ENCODE measurements around the gene LLGL2.
"Not testable (repeated sequence)": the region's sequence is repeated elsewhere in the genome, so short reads cannot be mapped to it uniquely, and the experiment has no call there.

Gene LLGL2, protein sequence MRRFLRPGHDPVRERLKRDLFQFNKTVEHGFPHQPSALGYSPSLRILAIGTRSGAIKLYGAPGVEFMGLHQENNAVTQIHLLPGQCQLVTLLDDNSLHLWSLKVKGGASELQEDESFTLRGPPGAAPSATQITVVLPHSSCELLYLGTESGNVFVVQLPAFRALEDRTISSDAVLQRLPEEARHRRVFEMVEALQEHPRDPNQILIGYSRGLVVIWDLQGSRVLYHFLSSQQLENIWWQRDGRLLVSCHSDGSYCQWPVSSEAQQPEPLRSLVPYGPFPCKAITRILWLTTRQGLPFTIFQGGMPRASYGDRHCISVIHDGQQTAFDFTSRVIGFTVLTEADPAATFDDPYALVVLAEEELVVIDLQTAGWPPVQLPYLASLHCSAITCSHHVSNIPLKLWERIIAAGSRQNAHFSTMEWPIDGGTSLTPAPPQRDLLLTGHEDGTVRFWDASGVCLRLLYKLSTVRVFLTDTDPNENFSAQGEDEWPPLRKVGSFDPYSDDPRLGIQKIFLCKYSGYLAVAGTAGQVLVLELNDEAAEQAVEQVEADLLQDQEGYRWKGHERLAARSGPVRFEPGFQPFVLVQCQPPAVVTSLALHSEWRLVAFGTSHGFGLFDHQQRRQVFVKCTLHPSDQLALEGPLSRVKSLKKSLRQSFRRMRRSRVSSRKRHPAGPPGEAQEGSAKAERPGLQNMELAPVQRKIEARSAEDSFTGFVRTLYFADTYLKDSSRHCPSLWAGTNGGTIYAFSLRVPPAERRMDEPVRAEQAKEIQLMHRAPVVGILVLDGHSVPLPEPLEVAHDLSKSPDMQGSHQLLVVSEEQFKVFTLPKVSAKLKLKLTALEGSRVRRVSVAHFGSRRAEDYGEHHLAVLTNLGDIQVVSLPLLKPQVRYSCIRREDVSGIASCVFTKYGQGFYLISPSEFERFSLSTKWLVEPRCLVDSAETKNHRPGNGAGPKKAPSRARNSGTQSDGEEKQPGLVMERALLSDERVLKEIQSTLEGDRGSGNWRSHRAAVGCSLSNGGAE

DNA sequence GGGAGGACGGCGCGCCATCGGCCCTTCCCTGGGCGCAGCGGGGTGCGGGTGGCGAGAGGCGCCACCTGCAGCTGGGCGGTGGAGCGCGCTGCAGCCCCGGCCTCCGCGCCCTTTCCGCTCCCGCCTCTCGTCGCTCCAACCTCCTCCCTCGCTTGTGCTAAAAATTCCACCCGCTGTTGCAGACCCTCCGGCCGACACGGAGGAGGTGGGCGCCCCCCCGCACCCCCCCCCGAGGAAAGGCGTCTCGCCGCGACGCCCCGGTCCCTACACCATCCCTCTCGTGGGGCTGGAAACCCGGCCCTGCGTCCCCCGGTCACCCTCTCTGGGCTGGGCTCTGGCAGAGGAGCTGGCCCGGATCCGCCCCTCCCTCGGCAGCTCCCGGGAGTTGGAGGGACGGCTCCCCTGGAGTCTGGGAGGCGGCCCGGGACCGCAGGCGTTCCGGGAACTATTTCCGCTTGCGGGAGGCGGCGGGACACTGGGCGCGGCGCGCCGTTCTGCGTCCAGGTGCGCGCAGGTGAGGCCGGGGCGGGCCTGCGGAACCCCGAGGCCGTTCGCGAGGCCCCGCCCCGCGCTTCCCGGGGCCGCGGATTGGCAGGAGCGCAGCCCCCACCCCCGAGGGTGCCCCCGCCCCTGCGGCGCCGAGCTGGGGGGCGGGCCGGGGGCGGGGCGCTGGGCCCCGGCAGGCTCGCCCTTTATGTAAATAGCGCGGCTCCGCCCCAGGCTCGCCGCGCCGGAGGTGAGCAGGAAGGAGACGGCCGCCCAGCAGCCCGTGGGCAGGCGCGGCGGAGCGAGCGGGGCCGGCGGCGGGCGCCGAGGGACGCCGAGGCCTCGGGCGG lies at the start of gene LLGL2:
LLGL2 (plus strand) TSS at position 728 of the 836 bp plus-strand sequence. CDS start 17,730 bp downstream, outside the sequence.
- TF ChIP-seq, protein P1, sequence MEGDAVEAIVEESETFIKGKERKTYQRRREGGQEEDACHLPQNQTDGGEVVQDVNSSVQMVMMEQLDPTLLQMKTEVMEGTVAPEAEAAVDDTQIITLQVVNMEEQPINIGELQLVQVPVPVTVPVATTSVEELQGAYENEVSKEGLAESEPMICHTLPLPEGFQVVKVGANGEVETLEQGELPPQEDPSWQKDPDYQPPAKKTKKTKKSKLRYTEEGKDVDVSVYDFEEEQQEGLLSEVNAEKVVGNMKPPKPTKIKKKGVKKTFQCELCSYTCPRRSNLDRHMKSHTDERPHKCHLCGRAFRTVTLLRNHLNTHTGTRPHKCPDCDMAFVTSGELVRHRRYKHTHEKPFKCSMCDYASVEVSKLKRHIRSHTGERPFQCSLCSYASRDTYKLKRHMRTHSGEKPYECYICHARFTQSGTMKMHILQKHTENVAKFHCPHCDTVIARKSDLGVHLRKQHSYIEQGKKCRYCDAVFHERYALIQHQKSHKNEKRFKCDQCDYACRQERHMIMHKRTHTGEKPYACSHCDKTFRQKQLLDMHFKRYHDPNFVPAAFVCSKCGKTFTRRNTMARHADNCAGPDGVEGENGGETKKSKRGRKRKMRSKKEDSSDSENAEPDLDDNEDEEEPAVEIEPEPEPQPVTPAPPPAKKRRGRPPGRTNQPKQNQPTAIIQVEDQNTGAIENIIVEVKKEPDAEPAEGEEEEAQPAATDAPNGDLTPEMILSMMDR (IDR thresholded peaks at IDR 0.05; ENCODE audit: insufficient read depth, low read length, missing control alignments), result peak; percentile 15
- ChIA-PET POLR2A (interaction anchor here (0.6 to 0.9 kb wide), 3 partner anchors 9 to 207 kb away, joined by 3 to 6 read pairs (median 4); partner anchors contain the start of gene TSEN54), CTCF (interaction anchor here (1.0 to 1.3 kb wide), 6 partner anchors 9 to 224 kb away, joined by 3 to 5 read pairs (median 4); partner anchors contain the start of genes SMIM5 and TSEN54)
- peak within 1 kb of the TSS; percentile 51 for H3K4me3 ChIP-seq (ENCODE audit: low read depth, low read length)
- no peak for DNase-seq (ENCODE audit: low read depth, low spot score)

DNA sequence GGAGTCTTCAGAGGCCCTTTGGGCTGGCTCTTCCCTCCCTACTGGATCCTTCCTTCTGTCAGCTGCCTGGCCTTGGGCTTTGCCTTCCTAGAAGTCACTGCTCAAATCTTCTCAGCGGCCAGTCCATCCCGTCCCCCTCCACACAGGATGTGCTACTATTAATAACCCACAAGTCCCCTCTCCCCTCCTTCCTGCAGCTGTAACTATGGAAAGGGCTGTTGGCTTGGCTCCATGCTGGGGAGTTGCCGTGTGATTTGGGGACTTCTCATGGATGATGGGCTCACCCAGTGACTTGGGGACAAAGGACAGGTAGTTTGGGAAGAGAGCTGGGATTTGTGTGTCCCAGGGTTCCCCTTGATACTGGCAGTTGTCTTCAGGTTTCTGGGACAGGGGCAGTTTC lies 49.6 kb upstream of the LLGL2 start:
- TF ChIP-seq, protein P1 (IDR thresholded peaks at IDR 0.05; ENCODE audit: insufficient read depth, low read length, missing control alignments), result no peak
- CTCF ChIA-PET, result interaction anchor here (0.6 to 3.4 kb wide), 8 partner anchors 11 to 205 kb away, joined by 3 to 9 read pairs (median 3); partner anchors contain the start of genes MIF4GD, TMEM94 and TSEN54
- no peak overlapping the region for H3K4me3 ChIP-seq (ENCODE audit: low read depth, low read length)
- DNase-seq (ENCODE audit: low read depth, low spot score), result no peak
- POLR2A ChIA-PET, result interaction anchor here (0.9 kb wide), 1 partner anchor 22 kb away, joined by 3 read pairs; no protein-coding TSS in a partner anchor

GRCh38 chr17:75476271-75476671 lies 49.2 kb upstream of the LLGL2 start:
- ChIA-PET POLR2A (interaction anchor here (1.0 kb wide), 1 partner anchor 19 kb away, joined by 3 read pairs; no protein-coding TSS in a partner anchor), CTCF (interaction anchor here (0.6 to 3.4 kb wide), 8 partner anchors 10 to 205 kb away, joined by 3 to 9 read pairs (median 3); partner anchors contain the start of genes MIF4GD and TSEN54)
- TF ChIP-seq, protein P1 (IDR thresholded peaks at IDR 0.05; ENCODE audit: insufficient read depth, low read length, missing control alignments), result no peak
- no peak overlapping the region for H3K4me3 ChIP-seq (ENCODE audit: low read depth, low read length)
- no peak for DNase-seq (ENCODE audit: low read depth, low spot score)

GRCh38 chr17:75476752-75477489 lies 48.6 kb upstream of the LLGL2 start:
- CTCF ChIA-PET, result interaction anchor here (0.6 to 3.4 kb wide), 8 partner anchors 10 to 206 kb away, joined by 3 to 9 read pairs (median 3); partner anchors contain the start of gene MIF4GD
- H3K4me3 ChIP-seq (ENCODE audit: low read depth, low read length), result no peak overlapping the region
- no peak for DNase-seq (ENCODE audit: low read depth, low spot score)
- POLR2A ChIA-PET, result interaction anchor here (1.0 kb wide), 1 partner anchor 19 kb away, joined by 3 read pairs; no protein-coding TSS in a partner anchor
- TF ChIP-seq, protein P1 (IDR thresholded peaks at IDR 0.05; ENCODE audit: insufficient read depth, low read length, missing control alignments), result no peak

DNA sequence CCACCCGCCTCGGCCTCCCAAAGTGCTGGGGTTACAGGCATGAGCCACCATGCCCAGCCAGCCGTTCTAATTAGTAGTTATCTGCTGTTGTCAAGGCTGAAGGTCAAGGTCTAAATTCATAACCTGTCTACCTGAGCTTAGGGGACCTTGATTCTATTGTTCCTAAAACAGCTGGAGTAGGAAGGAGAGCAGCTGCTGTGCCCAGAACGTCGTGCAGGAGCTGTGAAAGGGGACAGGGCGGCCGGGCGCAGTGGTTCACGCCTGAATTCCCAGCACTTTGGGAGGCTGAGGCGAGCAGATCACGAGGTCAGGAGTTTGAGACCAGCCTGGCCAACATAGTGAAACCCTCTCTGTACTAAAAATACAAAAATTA lies 48.0 kb upstream of the LLGL2 start:
- DNase-seq (ENCODE audit: low read depth, low spot score); H3K4me3 ChIP-seq (ENCODE audit: low read depth, low read length): not testable (repeated sequence)
- ChIA-PET CTCF (interaction anchor here (1.2 to 3.4 kb wide), 3 partner anchors 9 to 55 kb away, joined by 3 to 9 read pairs (median 3); no protein-coding TSS in a partner anchor), POLR2A (interaction anchor here (1.0 kb wide), 1 partner anchor 20 kb away, joined by 3 read pairs; no protein-coding TSS in a partner anchor)
